Uterus (tissue), 2 donors: Measurements from ENCODE around the gene AKT3.

Source experiments
- POLR2A ChIP-seq, 2 donors: fragments of 450-650 bp; IDR thresholded peaks; one replicate each; pipeline ENCODE4 v1.6.1; 2016; ENCODE audit warnings: antibody characterized with exemption in 2 of 2, mild to moderate bottlenecking in 1 of 2, moderate library complexity in 1 of 2
- TF ChIP-seq, protein P1 (sequence below), 4 experiments: fragments of 200-600 bp in 2 of 4; fragments of 450-650 bp in 2 of 4; sonication (generic) in 2 of 4; IDR thresholded peaks; one replicate each; pipeline ENCODE4 v1.5.1; 2016 to 2019; ENCODE audit warnings: antibody characterized with exemption in 4 of 4, mild to moderate bottlenecking in 2 of 4, moderate library complexity in 1 of 4

DNA sequence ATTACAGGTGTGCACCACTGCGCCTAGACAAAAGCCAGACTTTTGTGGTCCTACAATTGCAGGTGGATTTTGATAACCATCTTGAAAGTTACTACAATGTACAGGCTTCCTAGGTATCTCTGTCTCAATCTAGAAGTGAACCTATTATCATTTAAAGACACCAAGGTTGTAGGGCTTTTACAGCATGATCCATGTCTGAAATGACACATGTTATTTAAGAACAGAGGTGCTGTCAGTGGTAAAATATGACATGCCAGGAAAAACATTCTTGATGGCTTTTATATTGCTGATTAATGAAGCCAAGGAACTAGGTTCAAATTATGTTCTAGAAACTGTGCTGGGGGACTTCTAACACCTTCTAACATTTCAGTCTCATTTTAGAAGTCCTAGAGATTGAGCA lies 341.1 kb downstream of the AKT3 start:
- TF ChIP-seq, protein P1, sequence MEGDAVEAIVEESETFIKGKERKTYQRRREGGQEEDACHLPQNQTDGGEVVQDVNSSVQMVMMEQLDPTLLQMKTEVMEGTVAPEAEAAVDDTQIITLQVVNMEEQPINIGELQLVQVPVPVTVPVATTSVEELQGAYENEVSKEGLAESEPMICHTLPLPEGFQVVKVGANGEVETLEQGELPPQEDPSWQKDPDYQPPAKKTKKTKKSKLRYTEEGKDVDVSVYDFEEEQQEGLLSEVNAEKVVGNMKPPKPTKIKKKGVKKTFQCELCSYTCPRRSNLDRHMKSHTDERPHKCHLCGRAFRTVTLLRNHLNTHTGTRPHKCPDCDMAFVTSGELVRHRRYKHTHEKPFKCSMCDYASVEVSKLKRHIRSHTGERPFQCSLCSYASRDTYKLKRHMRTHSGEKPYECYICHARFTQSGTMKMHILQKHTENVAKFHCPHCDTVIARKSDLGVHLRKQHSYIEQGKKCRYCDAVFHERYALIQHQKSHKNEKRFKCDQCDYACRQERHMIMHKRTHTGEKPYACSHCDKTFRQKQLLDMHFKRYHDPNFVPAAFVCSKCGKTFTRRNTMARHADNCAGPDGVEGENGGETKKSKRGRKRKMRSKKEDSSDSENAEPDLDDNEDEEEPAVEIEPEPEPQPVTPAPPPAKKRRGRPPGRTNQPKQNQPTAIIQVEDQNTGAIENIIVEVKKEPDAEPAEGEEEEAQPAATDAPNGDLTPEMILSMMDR (IDR thresholded peaks at IDR 0.05), result no peak
- no peak for TF ChIP-seq POLR2A (IDR thresholded peaks at IDR 0.05)
